ENCODE measurements around the gene IFNA5.

Gene IFNA5

GRCh38 chr9:21266733-21267484 lies 38.2 kb downstream of the IFNA5 start:
- Histone ChIP-seq H2AFZ (ENCODE audit: low read depth, low read length, severe bottlenecking) (no peak overlapping the region), H3K9ac (ENCODE audit: low read length) (no peak overlapping the region), H3K27me3 (ENCODE audit: low read length) (no peaks in the 10 kb centered on the region), H3K4me2 (ENCODE audit: low read depth, low read length, poor library complexity, severe bottlenecking) (no peak overlapping the region), H3K27ac (ENCODE audit: low read depth, low read length) (no peak overlapping the region), H3K9me2 (replicated peaks; ENCODE audit: insufficient read depth, low read length) (no peaks in the 10 kb centered on the region), H3K9me3 (ENCODE audit: insufficient read depth, low read length) (no peaks in the 10 kb centered on the region), H3K36me3 (ENCODE audit: low read length) (no peaks in the 10 kb centered on the region), H3K4me3 (ENCODE audit: insufficient read depth, low read length, poor library complexity, severe bottlenecking) (no peak overlapping the region), H3F3A (ENCODE audit: insufficient read depth) (no peaks in the 10 kb centered on the region), H4K20me1 (ENCODE audit: low read depth, low read length) (no peaks in the 10 kb centered on the region), H3K79me2 (ENCODE audit: insufficient read depth, low read length) (no peaks in the 10 kb centered on the region)
- TF ChIP-seq CTCF (IDR thresholded peaks at IDR 0.05; ENCODE audit: insufficient read depth, low read length, poor library complexity, severe bottlenecking) (no peak), EZH2phosphoT487 (conservative IDR thresholded peaks at IDR 0.05; ENCODE audit: low read length) (no peak)

GRCh38 chr9:21265421-21266189 lies 39.5 kb downstream of the IFNA5 start:
- H3K36me3 ChIP-seq (ENCODE audit: low read length) = no peaks in the 10 kb centered on the region
- no peaks in the 10 kb centered on the region for H4K20me1 ChIP-seq (ENCODE audit: low read depth, low read length)
- no peak overlapping the region for H3K4me3 ChIP-seq (ENCODE audit: insufficient read depth, low read length, poor library complexity, severe bottlenecking)
- H2AFZ ChIP-seq (ENCODE audit: low read depth, low read length, severe bottlenecking) = no peak overlapping the region
- no peaks in the 10 kb centered on the region for H3K9me3 ChIP-seq (ENCODE audit: insufficient read depth, low read length)
- no peaks in the 10 kb centered on the region for H3F3A ChIP-seq (ENCODE audit: insufficient read depth)
- TF ChIP-seq EZH2phosphoT487 (conservative IDR thresholded peaks at IDR 0.05; ENCODE audit: low read length) (no peak), CTCF (IDR thresholded peaks at IDR 0.05; ENCODE audit: insufficient read depth, low read length, poor library complexity, severe bottlenecking) (no peak)
- H3K27me3 ChIP-seq (ENCODE audit: low read length) = no peaks in the 10 kb centered on the region
- H3K27ac ChIP-seq (ENCODE audit: low read depth, low read length) = no peak overlapping the region
- no peak overlapping the region for H3K9ac ChIP-seq (ENCODE audit: low read length)
- H3K4me2 ChIP-seq (ENCODE audit: low read depth, low read length, poor library complexity, severe bottlenecking) = no peak overlapping the region
- no peaks in the 10 kb centered on the region for H3K9me2 ChIP-seq (replicated peaks; ENCODE audit: insufficient read depth, low read length)
- H3K79me2 ChIP-seq (ENCODE audit: insufficient read depth, low read length) = no peaks in the 10 kb centered on the region

DNA sequence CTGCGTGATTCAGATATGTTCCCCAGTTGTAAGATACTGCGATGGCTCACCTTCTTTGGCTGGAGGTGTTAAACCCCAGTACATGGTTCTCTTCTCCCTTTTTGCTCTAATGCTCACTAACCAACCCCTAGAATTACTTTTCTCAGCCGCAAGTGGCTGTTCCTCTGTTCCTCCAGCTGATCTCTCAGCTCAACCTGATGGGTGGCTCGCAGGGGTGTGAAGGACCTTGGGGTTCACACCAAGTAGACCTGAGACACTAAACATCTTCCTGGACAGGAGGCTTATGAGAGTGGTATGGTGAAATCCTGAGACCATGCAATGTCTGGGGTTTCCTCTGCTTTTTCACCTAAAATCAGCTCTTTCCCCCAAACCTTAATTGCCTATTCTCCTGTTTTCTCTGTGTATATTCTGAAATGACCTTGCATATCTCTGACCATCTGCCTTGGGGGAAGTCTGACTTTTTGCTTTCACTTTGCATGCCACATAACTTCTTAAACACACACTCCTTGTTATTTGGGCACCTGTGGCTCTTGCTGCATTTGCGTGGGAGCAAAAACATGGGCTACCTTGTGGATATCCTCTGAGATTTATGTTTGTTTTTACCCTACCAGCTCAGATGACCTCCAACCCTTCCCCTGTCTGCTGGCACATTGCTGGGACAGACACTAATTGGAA lies 49.4 kb downstream of the IFNA5 start:
- Histone ChIP-seq H3K9ac (ENCODE audit: low read length) (no peak overlapping the region), H3K36me3 (ENCODE audit: low read length) (no peaks in the 10 kb centered on the region), H3K4me3 (ENCODE audit: insufficient read depth, low read length, poor library complexity, severe bottlenecking) (no peak overlapping the region), H3F3A (ENCODE audit: insufficient read depth) (no peaks in the 10 kb centered on the region), H3K27ac (ENCODE audit: low read depth, low read length) (no peak overlapping the region), H3K79me2 (ENCODE audit: insufficient read depth, low read length) (no peaks in the 10 kb centered on the region), H2AFZ (ENCODE audit: low read depth, low read length, severe bottlenecking) (no peak overlapping the region), H3K9me3 (ENCODE audit: insufficient read depth, low read length) (no peaks in the 10 kb centered on the region), H3K4me2 (ENCODE audit: low read depth, low read length, poor library complexity, severe bottlenecking) (no peak overlapping the region), H4K20me1 (ENCODE audit: low read depth, low read length) (no peaks in the 10 kb centered on the region), H3K9me2 (replicated peaks; ENCODE audit: insufficient read depth, low read length) (no peaks in the 10 kb centered on the region), H3K27me3 (ENCODE audit: low read length) (no peaks in the 10 kb centered on the region)
- no peak for TF ChIP-seq CTCF (IDR thresholded peaks at IDR 0.05; ENCODE audit: insufficient read depth, low read length, poor library complexity, severe bottlenecking)
- no peak for TF ChIP-seq EZH2phosphoT487 (conservative IDR thresholded peaks at IDR 0.05; ENCODE audit: low read length)

Measured in SU-DHL-6 (cell line).